MCF 10A (cell line): Measurements from ENCODE around the gene TAGLN3. TPM values are rescaled to one million over a fixed set of nuclear protein-coding genes. Genes with fewer than 3 reads are reported as not detected.

Experiments
- BruUV-seq: library from RNA; stranded (reverse); fragments of 400-500 nt; replicated peaks from 2 replicates; lab custom pipeline; 2021; lab: Mats Ljungman, UMichigan
- CTCF ChIA-PET: fragments of 300-600 bp; sonication (Branson Sonifier 250); formaldehyde crosslinking; extraction: SDS; loops from one replicate; lab custom pipeline; 2021; ENCODE audit warnings: antibody characterized with exemption, inconsistent platforms; lab: Yijun Ruan, JAX
- POLR2A ChIA-PET: fragments of 300-600, 350-650 bp; sonication (Branson Sonifier 250); formaldehyde crosslinking; extraction: SDS; loops from one replicate; lab custom pipeline; 2020; ENCODE audit warnings: antibody characterized with exemption, inconsistent platforms; lab: Yijun Ruan, JAX
- DNase-seq: peaks from one replicate; pipeline ENCODE4 v3.0.0-alpha.2; 2018; ENCODE audit not compliant: unreplicated experiment
- H3K27ac Mint-ChIP-seq: one replicate; pipeline ENCODE4 v1.8.0; 2022; ENCODE audit warnings: mild to moderate bottlenecking, low read depth, mixed read lengths; ENCODE audit not compliant: unreplicated experiment
- H3K27me3 Mint-ChIP-seq: one replicate; pipeline ENCODE4 v1.8.0; 2022; ENCODE audit warnings: mixed read lengths; ENCODE audit not compliant: insufficient read depth, unreplicated experiment
- H3K36me3 Mint-ChIP-seq: one replicate; pipeline ENCODE4 v1.8.0; 2022; ENCODE audit warnings: mild to moderate bottlenecking, moderate library complexity, mixed read lengths; ENCODE audit not compliant: insufficient read depth, unreplicated experiment
- H3K4me1 Mint-ChIP-seq: one replicate; pipeline ENCODE4 v1.8.0; 2022; ENCODE audit warnings: mixed read lengths; ENCODE audit not compliant: insufficient read depth, unreplicated experiment
- H3K4me3 Mint-ChIP-seq: one replicate; pipeline ENCODE4 v1.8.0; 2022; ENCODE audit warnings: mild to moderate bottlenecking, moderate library complexity, mixed read lengths; ENCODE audit not compliant: unreplicated experiment
- H3K9me3 Mint-ChIP-seq: one replicate; pipeline ENCODE4 v1.8.0; 2022; ENCODE audit warnings: mixed read lengths; ENCODE audit not compliant: unreplicated experiment
- CTCF ChIP-seq: fragments of 200-600 bp; IDR thresholded peaks from one replicate; pipeline ENCODE4 v1.8.0; 2022; ENCODE audit warnings: antibody characterized with exemption, mild to moderate bottlenecking; ENCODE audit not compliant: unreplicated experiment
- intact Hi-C: fragments of 100-400 bp; cut with micrococcal nuclease; formaldehyde crosslinking; loops from 2 replicates; pipeline ENCODE4 v1.14.1; 2022
- total RNA-seq: library from RNA; stranded (reverse); gene quantifications from 2 replicates; pipeline ENCODE4 v1.2.3, GENCODE V29; 2022

Gene TAGLN3
- total RNA-seq, 1 experiment from 2014 or later, result not detected

DNA sequence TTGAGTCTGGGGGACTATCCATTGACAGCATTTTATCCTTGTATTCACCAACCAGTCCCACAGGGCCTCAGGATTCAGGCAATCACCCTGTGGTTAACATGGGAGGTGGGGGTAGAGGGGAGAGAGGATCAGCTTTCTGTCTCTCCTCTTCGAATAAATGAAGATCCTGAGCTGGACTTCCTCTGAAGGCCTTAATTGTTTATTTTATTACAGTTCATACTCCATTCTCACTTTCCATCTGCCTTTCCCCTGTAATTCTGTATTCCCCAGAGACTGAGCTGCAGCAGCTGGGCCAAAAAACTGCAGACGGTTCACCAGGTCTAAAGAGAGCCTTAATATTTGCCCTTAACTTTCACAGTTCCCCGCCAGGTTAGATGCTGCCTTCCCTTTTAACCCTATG lies 11.9 kb downstream of the TAGLN3 start:
- H3K36me3 Mint-ChIP-seq, result no peaks in the 10 kb centered on the region
- CTCF ChIA-PET, result interaction anchor here (0.6 to 8.9 kb wide), 4 partner anchors 22 to 432 kb away, joined by 3 to 101 read pairs (median 4); no protein-coding TSS in a partner anchor
- intact Hi-C loops, result no loop called here
- no peak overlapping the region for H3K4me3 Mint-ChIP-seq
- no peak for DNase-seq
- no peak for TF ChIP-seq CTCF
- BruUV-seq, result no TSS peak
- no peaks in the 10 kb centered on the region for H3K27me3 Mint-ChIP-seq
- no peaks in the 10 kb centered on the region for H3K4me1 Mint-ChIP-seq
- H3K9me3 Mint-ChIP-seq, result no peaks in the 10 kb centered on the region
- H3K27ac Mint-ChIP-seq, result no peak overlapping the region
- POLR2A ChIA-PET, result no interaction called here

GRCh38 chr3:112011376-112011940 lies 12.7 kb downstream of the TAGLN3 start:
- Mint-ChIP-seq H3K4me3 (no peak overlapping the region), H3K9me3 (no peaks in the 10 kb centered on the region)
- BruUV-seq, result no TSS peak

DNA sequence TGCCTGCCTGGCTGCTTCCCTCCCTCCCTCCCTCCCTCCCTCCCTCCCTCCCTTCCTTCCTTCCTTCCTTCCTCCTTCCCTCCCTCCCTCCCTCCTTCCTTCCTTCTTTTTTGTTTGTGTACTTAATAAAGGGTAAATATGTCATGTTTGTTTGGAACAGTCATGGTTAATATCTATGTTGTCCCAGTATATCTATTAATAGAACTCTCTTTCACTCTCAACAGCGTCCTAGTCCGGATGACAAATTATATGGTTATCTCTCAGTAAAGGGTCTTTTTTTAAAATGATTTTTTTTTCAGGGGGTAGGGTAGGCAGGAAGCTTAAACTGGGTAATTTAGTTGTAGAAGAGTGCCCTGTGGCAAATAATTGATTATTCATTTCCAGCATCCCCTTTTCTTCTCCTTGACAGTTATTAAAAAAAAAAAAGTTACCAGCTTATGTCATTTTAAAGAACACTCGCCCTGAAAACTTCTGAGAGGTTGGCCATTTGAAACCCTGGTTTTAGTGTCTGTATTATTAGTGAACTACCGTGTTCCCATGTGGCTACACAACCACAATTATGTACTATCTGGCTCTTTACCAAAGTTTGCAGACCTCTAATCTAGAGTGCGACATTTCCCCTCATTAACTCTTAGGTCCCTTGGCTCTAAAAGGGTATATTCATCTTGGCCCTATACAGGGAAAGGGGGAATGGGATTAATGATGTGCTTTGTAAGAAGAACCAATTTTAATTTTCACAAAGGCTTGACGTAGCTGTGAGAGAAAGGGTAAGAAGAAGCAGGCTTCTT lies 13.7 kb downstream of the TAGLN3 start:
- H3K36me3 Mint-ChIP-seq, result no peaks in the 10 kb centered on the region
- DNase-seq, result no peak
- no peaks in the 10 kb centered on the region for H3K27me3 Mint-ChIP-seq
- H3K27ac Mint-ChIP-seq, result no peak overlapping the region
- H3K4me3 Mint-ChIP-seq, result no peak overlapping the region
- ChIA-PET POLR2A (interaction anchor here (0.5 to 1.8 kb wide), 8 partner anchors 13 to 342 kb away, joined by 3 to 6 read pairs (median 3); partner anchors contain the start of gene ABHD10), CTCF (interaction anchor here (0.5 to 8.9 kb wide), 21 partner anchors 8 to 1197 kb away, joined by 3 to 101 read pairs (median 5); partner anchors contain the start of genes TAGLN3 and TMPRSS7)
- TF ChIP-seq CTCF, result no peak
- intact Hi-C loops, result loop anchor here (2.0 kb wide), 1 partner anchor 74 kb away; the partner anchor contains the start of gene C3orf52
- no peaks in the 10 kb centered on the region for H3K4me1 Mint-ChIP-seq
- no TSS peak for BruUV-seq
- H3K9me3 Mint-ChIP-seq, result no peaks in the 10 kb centered on the region

More at GRCh38 chr3:112011376-112011940, 12.7 kb downstream of the TAGLN3 start:
- Mint-ChIP-seq H3K36me3 (no peaks in the 10 kb centered on the region), H3K4me1 (no peaks in the 10 kb centered on the region), H3K27ac (no peak overlapping the region), H3K27me3 (no peaks in the 10 kb centered on the region)
- TF ChIP-seq CTCF, result no peak
- intact Hi-C loops, result no loop called here
- POLR2A ChIA-PET, result no interaction called here
- CTCF ChIA-PET, result interaction anchor here (0.5 to 8.9 kb wide), 6 partner anchors 10 to 1196 kb away, joined by 3 to 101 read pairs (median 18); no protein-coding TSS in a partner anchor
- DNase-seq, result no peak
